NCI-H128 (cell line): ENCODE measurements around the gene RPP21.
A peak's percentile ranks its signal among the peaks of the same experiment; 100 is the strongest.
"Not testable (repeated sequence)": the region's sequence is repeated elsewhere in the genome, so short reads cannot be mapped to it uniquely, and the experiment has no call there.

Experiments used
- DNase-seq: peaks from one replicate; lab custom pipeline; 2025; ENCODE audit not compliant: unreplicated experiment; lab: John Stamatoyannopoulos, UW

RPP21 gene

GRCh38 chr6:30329331-30329730, 15.6 kb upstream of the RPP21 start:
- no peak for DNase-seq

- no peak for DNase-seq
Measured at GRCh38 chr6:30331981-30332380, 13.0 kb upstream of the RPP21 start.

- no peak for DNase-seq
Measured at GRCh38 chr6:30334075-30334783, 10.7 kb upstream of the RPP21 start.

- no peak for DNase-seq
Measured at GRCh38 chr6:30340589-30341054, 4.3 kb upstream of the RPP21 start.

GRCh38 chr6:30341218-30341617, 3.7 kb upstream of the RPP21 start:
- no peak for DNase-seq

- DNase-seq: no peak
Measured at GRCh38 chr6:30341728-30342127, 3.2 kb upstream of the RPP21 start.

GRCh38 chr6:30344191-30344867, 627 bp upstream of the RPP21 start:
- DNase-seq: no peak

- DNase-seq: no peak
Measured at GRCh38 chr6:30345852-30346251, 896 bp downstream of the RPP21 start.

- no peak for DNase-seq
Measured at GRCh38 chr6:30348957-30349356, 4.0 kb downstream of the RPP21 start.

- no peak for DNase-seq
Measured at GRCh38 chr6:30349421-30350177, 4.6 kb downstream of the RPP21 start.

GRCh38 chr6:30350524-30350923, 5.6 kb downstream of the RPP21 start:
- no peak for DNase-seq

GRCh38 chr6:30352550-30352949, 7.6 kb downstream of the RPP21 start:
- DNase-seq: no peak

- no peak for DNase-seq
Measured at GRCh38 chr6:30355281-30355680, 10.3 kb downstream of the RPP21 start.

- no peak for DNase-seq
Measured at GRCh38 chr6:30356536-30356935, 11.6 kb downstream of the RPP21 start.

GRCh38 chr6:30357678-30358540, 13.0 kb downstream of the RPP21 start:
- peak; percentile 21 for DNase-seq

GRCh38 chr6:30359276-30359675, 14.3 kb downstream of the RPP21 start:
- no peak for DNase-seq

- DNase-seq: no peak
Measured at GRCh38 chr6:30360139-30360538, 15.2 kb downstream of the RPP21 start.

- no peak for DNase-seq
Measured at GRCh38 chr6:30361661-30362060, 16.7 kb downstream of the RPP21 start.

- no peak for DNase-seq
Measured at GRCh38 chr6:30363459-30363858, 18.5 kb downstream of the RPP21 start.

GRCh38 chr6:30364591-30364990, 19.6 kb downstream of the RPP21 start:
- no peak for DNase-seq

- DNase-seq: not testable (repeated sequence)
Measured at GRCh38 chr6:30369280-30369679, 24.3 kb downstream of the RPP21 start.
